GM20000 (cell line): ENCODE results near the gene PCP2.

Experiments
- DNase-seq: peaks from one replicate; pipeline ENCODE4 v3.0.0; 2012; ENCODE audit warnings: low spot score
- CTCF ChIP-seq: IDR thresholded peaks from 2 replicates; pipeline ENCODE4 v1.5.1; 2012; ENCODE audit warnings: mild to moderate bottlenecking, control low read depth; ENCODE audit errors: extremely low read depth, missing control alignments

The PCP2 gene

GRCh38 chr19:7614859-7615741, 18.4 kb downstream of the PCP2 start:
- no peak for TF ChIP-seq CTCF
- DNase-seq = no peak

DNA sequence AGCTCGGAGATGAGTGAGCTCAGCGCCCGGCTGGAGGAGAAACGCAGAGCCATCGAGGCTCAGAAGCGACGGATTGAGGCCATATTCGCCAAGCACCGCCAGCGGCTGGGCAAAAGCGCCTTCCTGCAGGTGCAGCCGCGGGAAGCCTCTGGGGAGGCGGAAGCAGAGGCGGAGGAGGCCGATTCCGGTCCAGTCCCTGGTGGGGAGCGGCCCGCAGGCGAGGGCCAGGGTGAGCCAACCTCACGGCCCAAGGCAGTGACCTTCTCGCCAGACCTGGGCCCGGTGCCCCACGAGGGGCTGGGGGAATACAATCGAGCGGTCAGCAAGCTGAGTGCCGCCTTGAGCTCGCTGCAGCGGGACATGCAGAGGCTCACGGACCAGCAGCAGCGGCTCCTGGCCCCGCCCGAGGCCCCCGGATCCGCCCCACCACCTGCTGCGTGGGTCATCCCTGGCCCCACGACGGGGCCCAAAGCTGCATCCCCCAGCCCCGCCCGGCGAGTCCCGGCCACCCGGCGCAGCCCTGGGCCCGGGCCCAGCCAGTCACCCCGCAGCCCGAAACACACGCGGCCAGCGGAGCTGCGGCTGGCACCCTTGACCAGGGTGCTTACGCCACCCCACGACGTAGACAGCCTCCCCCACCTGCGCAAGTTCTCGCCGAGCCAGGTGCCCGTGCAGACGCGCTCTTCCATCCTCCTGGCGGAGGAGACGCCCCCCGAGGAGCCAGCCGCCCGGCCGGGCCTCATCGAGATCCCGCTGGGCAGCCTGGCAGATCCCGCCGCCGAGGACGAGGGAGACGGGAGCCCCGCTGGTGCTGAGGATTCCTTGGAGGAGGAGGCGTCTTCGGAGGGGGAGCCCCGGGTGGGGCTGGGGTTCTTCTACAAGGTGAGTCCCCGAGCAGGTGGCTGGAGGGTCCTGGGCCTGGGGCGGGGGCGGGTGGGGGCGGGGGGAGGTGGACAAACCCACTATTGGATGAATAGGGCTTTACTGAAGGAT, 20.9 kb downstream of the PCP2 start:
- no peak for DNase-seq
- no peak for TF ChIP-seq CTCF

DNA sequence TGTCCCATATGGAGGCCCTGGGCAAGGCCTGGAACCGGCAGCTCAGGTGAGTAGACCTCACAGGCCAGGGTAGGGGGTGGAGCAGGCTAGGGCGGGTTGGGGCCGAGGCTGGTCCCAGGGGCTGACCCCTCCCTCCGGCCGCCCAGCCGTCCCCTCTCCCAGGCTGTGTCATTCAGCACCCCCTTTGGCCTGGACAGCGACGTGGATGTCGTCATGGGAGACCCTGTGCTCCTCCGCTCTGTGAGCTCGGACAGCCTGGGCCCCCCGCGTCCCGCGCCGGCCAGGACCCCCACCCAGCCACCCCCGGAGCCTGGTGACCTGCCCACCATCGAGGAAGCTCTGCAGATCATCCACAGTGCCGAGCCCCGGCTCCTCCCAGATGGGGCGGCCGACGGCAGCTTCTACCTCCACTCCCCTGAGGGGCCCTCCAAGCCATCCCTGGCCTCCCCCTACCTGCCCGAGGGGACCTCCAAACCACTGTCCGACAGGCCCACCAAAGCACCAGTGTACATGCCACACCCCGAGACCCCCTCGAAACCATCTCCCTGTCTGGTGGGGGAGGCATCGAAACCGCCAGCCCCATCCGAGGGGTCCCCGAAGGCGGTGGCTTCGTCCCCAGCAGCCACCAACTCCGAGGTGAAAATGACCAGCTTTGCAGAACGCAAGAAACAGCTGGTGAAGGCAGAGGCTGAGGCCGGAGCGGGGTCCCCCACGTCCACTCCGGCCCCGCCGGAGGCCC, 21.8 kb downstream of the PCP2 start:
- TF ChIP-seq CTCF = no peak
- DNase-seq = no peak

DNA sequence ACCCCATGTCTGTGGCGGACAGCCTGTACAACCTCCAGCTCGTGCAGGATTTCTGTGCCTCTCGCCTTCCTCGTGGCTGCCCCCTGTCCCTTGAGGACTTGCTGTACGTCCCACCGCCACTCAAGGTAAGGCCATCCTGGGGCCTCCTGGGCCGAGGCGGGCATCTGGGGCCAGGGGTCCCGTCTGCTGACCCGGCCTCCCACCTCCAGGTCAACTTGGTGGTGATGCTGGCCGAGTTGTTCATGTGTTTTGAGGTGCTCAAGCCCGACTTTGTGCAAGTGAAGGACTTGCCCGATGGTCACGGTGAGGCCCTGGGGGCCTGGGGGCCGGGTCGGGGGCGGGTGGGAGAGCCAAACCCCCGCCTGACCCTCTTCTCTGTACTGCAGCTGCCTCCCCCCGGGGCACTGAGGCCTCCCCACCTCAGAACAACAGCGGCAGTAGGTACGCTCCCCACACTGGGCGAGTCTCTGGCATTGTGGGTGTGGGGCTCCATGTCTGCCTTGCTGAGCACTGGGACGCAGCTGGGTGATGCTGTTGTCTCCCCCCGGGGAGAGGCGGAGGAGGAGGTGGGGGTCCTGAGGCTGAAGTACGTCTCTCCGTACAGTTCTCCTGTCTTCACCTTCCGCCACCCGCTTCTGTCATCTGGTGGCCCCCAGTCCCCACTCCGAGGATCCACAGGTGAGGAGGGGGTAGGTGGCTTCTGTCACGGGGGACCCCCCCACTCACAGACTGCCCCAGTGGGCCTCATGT, 22.9 kb downstream of the PCP2 start:
- DNase-seq = no peak
- no peak for TF ChIP-seq CTCF

- no peak for TF ChIP-seq CTCF
- no peak for DNase-seq
These were observed 25.5 kb downstream of the PCP2 start for GRCh38 chr19:7607874-7608560.

DNA sequence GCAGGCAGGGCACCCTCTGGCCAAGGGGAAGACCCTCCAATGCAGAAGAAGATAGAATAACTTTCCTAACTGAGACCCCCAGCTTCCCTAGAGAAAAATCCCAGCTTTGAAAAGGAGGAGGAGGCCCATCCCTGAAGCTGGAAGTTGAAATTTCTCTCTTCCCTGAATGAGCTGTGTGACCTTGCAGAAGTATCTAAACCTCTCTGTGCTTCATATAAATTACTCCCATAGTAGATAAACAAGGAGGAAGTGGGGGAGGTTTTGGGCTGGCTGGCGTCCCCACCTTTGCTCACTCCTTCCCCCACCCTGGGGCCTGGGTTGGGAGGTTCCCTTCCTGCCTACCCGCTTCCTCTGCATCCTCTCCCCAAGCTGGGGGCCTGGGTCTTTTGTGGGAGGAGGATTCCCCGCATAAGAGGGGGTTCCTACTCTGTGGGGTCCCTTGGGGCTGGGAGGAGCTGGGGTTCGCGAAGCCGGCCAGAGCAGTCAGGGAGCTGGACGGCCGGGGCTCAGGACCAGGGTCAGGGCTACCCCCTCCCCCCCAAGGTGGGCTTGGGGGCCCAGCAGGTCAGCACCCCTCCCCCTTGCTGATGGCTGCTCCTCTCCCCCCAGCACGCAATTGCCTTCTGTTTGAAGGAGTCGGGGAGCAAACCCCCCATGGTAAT, 26.2 kb downstream of the PCP2 start:
- no peak for DNase-seq
- TF ChIP-seq CTCF = no peak
